Astrocyte of the hippocampus (primary cell): ENCODE data around the gene SPINT2.

ENCODE experiments used
- DNase-seq: peaks from one replicate; pipeline ENCODE4 v3.0.0; 2011; ENCODE audit warnings: low read depth, low spot score

Gene SPINT2

GRCh38 chr19:38294090-38294489 lies 29.7 kb downstream of the SPINT2 start:
- DNase-seq: no peak

- DNase-seq: peak; percentile 57
These were observed 34.7 kb downstream of the SPINT2 start for GRCh38 chr19:38298821-38299680.

GRCh38 chr19:38303517-38304351 lies 39.4 kb downstream of the SPINT2 start, which contains the start of gene C19orf33:
TSS of gene C19orf33 (plus strand) at chr19:38304251. CDS start at chr19:38304262, 11 bp downstream.
- DNase-seq: peak; percentile 57

DNA sequence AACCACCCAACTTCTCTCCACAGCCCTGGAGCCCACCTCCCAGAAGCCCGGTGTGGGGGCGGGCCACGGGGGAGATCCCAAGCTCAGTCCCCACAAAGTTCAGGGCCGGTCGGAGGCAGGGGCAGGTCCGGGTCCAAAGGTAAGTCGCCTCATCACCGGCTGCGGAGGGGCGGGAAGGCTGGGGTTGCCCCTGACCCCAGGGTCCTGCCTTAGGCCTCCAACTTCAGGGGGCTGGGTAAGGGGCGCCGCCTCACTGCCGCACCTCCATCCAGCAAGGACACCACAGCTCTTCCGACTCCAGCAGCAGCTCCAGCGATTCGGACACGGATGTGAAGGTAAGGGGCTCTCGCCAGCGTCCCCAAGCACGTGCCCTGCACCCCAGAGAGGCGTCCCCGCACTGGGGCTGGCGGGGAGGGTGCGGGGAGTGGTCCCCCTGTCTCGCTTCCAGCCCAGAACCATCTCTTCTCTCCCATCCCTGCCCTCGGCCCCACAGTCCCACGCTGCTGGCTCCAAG lies 40.0 kb downstream of the SPINT2 start:
- no peak for DNase-seq

DNA sequence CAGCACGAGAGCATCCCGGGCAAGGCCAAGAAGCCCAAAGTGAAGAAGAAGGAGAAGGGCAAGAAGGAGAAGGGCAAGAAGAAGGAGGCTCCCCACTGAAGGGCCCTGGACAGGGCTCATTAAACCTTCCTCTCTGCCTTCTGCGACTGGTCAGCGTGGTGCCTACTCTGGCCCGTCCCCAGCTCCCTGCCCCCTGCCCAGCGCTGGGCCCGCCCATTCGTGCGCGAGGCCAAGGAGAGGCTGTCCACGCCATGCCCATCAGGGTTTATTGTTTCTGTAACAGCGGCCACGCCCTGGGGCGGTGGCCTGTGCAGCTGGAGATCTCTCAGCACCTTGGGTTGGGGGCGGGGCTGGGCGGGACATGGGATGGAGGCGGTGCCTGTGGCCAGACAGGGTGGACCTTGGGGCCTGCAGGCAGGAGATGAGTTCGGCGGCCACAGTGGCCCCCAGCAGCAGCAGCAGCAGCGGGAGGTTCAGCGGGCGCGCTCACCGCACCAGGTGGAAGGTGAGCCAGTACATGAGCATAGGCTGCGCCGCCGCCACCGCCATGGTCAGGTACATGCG lies 40.6 kb downstream of the SPINT2 start:
- peak; percentile 59 for DNase-seq

- no peak for DNase-seq
These were observed 41.9 kb downstream of the SPINT2 start for GRCh38 chr19:38306236-38306635.

GRCh38 chr19:38307076-38307475 lies 42.7 kb downstream of the SPINT2 start:
- no peak for DNase-seq

GRCh38 chr19:38307597-38307996 lies 43.2 kb downstream of the SPINT2 start:
- no peak for DNase-seq

- no peak for DNase-seq
These were observed 43.8 kb downstream of the SPINT2 start for GRCh38 chr19:38308006-38308766.

GRCh38 chr19:38308926-38309614 lies 44.7 kb downstream of the SPINT2 start:
- no peak for DNase-seq

GRCh38 chr19:38309615-38310278 lies 45.4 kb downstream of the SPINT2 start:
- DNase-seq: no peak

GRCh38 chr19:38310279-38310670 lies 45.9 kb downstream of the SPINT2 start:
- no peak for DNase-seq

- no peak for DNase-seq
These were observed 46.6 kb downstream of the SPINT2 start for GRCh38 chr19:38310986-38311385.

GRCh38 chr19:38315657-38316476 lies 51.5 kb downstream of the SPINT2 start, which contains the start of gene YIF1B:
TSS of gene YIF1B (minus strand) at chr19:38315947. CDS start at chr19:38315917, 30 bp downstream.
- DNase-seq: peak; percentile 98

DNA sequence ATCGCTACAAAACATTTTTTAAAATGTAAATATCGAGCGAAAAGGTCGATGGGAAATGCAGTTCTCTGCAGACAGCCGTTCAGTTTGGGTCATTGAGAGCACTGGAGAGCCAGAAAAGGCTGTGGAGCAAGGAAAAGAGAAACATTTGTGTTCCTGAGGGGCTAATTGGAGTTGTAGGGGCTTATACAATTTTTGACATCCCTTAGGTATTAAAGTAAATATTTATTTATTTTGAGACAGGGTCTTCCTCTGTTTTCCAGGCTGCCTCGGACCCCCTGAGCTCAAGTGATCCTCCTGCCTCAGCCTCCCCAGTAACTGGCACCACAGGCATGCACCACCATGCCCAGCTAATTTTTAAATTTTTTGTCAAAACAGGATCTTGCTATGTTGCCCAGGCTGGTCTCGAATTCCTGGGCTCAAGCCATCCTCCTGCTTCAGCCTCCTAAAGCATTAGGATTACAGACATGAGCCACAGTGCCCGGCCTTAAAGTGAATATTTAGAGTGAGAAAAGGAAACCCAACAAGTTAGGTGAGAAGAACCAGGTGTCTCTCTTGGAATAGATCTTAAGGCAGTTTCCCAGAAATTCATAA lies 52.2 kb downstream of the SPINT2 start:
- no peak for DNase-seq

DNA sequence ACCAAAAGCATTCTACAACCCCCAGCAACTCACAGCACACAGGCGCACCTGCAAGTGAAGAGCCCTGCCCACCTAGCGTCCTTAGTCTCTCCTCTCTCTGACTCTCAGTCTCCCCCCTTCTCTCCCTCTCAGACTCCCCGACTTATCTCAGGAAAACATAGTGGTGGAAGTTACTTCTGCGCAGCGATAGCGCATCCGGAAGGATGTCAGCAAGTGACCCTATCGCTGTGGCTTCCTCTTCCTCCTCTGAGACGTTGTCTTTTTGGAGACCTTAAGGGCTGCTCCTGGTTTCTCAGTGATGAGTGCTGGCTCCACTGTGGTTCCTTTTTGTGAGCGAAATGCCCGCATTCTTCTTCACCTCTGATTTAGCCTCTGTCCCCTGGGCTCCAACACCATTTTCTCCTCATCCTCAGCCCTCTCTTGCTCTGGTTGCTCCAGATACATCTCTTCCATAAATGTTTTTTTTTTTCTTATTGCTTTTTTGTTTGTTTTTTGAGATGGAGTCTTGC lies 52.8 kb downstream of the SPINT2 start:
- no peak for DNase-seq

GRCh38 chr19:38318660-38319059 lies 54.3 kb downstream of the SPINT2 start:
- peak; percentile 47 for DNase-seq
